ENCODE data around the gene PHF19.

DNA sequence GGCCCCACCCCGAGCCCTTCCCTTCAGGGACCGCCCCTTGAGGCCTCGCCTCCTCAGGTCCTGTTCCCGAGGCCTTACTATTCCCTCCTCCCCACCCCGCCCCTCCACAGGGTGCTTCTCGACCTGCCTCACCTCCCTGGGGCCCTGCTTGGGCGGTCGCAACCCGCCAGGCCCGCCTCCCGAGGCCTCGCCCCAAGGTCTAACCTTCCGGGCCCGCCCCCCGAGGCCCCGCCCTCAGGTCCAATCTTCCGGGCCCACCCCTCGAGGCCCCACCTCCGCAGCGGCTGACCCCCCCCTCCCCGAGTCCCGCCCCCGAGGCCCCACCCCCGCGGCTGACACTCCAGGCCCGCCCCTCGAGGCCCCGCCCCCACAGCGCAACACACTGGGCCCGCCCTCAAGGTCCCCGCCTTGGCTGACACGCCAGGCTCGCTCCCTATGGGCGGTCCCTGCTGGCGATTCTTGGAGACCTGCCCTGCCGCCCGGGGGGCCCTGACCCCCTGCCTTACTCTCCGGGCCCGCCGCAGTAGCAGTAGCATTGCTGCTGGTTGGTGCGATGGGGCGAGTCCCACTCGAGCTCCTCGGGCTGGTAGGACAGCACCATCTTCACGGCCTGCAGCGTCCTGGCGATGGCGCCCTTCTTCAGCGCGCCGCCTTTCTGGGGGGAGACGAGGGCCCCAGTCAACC lies 8.2 kb downstream of the PHF19 start:
- no peak for TF ChIP-seq FOXJ3 (CRISPR knock-in tag; IDR thresholded peaks at IDR 0.05)
- no peak for TF ChIP-seq GABPA (IDR thresholded peaks at IDR 0.05; ENCODE audit: low read depth)
- TF ChIP-seq FOXM1 (IDR thresholded peaks at IDR 0.05; ENCODE audit: low read depth) = no peak
- no peak for TF ChIP-seq TAF1 (IDR thresholded peaks at IDR 0.05; ENCODE audit: borderline replicate concordance, low read depth, low read length)
- TF ChIP-seq, protein P1, sequence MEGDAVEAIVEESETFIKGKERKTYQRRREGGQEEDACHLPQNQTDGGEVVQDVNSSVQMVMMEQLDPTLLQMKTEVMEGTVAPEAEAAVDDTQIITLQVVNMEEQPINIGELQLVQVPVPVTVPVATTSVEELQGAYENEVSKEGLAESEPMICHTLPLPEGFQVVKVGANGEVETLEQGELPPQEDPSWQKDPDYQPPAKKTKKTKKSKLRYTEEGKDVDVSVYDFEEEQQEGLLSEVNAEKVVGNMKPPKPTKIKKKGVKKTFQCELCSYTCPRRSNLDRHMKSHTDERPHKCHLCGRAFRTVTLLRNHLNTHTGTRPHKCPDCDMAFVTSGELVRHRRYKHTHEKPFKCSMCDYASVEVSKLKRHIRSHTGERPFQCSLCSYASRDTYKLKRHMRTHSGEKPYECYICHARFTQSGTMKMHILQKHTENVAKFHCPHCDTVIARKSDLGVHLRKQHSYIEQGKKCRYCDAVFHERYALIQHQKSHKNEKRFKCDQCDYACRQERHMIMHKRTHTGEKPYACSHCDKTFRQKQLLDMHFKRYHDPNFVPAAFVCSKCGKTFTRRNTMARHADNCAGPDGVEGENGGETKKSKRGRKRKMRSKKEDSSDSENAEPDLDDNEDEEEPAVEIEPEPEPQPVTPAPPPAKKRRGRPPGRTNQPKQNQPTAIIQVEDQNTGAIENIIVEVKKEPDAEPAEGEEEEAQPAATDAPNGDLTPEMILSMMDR (IDR thresholded peaks at IDR 0.05) = no peak
- TF ChIP-seq, protein P2, sequence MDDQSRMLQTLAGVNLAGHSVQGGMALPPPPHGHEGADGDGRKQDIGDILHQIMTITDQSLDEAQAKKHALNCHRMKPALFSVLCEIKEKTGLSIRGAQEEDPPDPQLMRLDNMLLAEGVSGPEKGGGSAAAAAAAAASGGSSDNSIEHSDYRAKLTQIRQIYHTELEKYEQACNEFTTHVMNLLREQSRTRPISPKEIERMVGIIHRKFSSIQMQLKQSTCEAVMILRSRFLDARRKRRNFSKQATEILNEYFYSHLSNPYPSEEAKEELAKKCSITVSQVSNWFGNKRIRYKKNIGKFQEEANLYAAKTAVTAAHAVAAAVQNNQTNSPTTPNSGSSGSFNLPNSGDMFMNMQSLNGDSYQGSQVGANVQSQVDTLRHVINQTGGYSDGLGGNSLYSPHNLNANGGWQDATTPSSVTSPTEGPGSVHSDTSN (IDR thresholded peaks at IDR 0.05) = no peak
- no peak for TF ChIP-seq EP300 (IDR thresholded peaks at IDR 0.05; ENCODE audit: borderline replicate concordance in 1 of 2, low read depth in 1 of 2, low read length in 1 of 2)
- no peak for TF ChIP-seq SMC3 (IDR thresholded peaks at IDR 0.05; ENCODE audit: low read depth, low read length)
- TF ChIP-seq JUND (IDR thresholded peaks at IDR 0.05) = no peak
